ENCODE data around the gene EXOC1L.

Gene EXOC1L

DNA sequence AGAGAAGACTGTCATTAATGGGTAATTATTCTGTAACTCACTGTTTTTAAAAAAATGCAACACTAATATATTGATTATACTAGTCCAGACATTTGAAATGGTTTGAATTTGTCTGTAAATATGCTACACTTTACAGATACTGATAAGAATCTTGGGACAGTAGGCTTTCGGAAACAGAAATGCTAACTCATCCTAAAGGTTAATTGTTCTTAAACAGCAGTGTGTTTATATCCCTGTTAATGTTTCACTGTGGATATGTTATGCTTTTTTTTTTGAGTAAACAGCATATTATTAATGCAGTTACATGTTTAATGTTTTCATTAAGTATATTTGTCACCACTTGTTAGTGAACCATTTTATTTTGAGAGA is 65.2 kb downstream of the EXOC1L start:
- no peak for DNase-seq
